ENCODE measurements around the gene CATSPER2.
"Not testable (repeated sequence)": the region's sequence is repeated elsewhere in the genome, so short reads cannot be mapped to it uniquely, and the experiment has no call there.

DNA sequence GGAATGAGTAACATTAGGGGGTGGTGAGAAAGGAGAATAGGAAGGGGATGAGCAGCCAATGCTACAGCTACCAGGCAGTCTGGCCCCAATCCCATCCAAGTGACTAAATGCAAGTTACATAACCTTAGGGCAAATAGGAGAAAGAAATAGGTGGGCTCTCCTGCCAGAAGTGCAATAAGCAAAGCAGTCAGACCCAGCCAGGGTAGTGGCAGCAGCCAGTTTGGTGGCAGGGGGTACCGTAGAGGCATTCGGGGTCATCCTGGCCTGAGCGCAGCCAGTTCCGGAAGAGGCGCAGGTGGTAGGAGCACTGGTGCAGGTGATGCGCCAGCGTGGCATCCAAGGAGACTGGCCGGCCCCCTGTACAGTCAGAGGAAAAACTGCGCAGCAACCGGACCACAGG lies 11.1 kb upstream of the CATSPER2 start:
- TF ChIP-seq POLR2A (IDR thresholded peaks at IDR 0.05); CTCF (IDR thresholded peaks at IDR 0.05); EP300 (IDR thresholded peaks at IDR 0.05; ENCODE audit: low read depth): not testable (repeated sequence)

Data from transverse colon (tissue), 3 donors.